HFFc6 (cell line): ENCODE data around the gene DACT3. TPM values are rescaled to one million over a fixed set of nuclear protein-coding genes. Genes with fewer than 3 reads are reported as not detected.

Experiments used
- DNase-seq: peaks from one replicate; pipeline ENCODE4 v3.0.0-alpha.2; 2018
- H3K27ac Mint-ChIP-seq: 2 replicates; pipeline ENCODE4 v1.8.0; 2020; ENCODE audit warnings: mild to moderate bottlenecking, mixed read lengths
- H3K27me3 Mint-ChIP-seq: 2 replicates; pipeline ENCODE4 v1.8.0; 2021; ENCODE audit warnings: mild to moderate bottlenecking, moderate library complexity, mixed read lengths; ENCODE audit not compliant: insufficient read depth
- H3K36me3 Mint-ChIP-seq: 2 replicates; pipeline ENCODE4 v1.8.0; 2021; ENCODE audit warnings: low read depth, mixed read lengths
- H3K4me1 Mint-ChIP-seq: 2 replicates; pipeline ENCODE4 v1.8.0; 2020; ENCODE audit warnings: low read depth, mixed read lengths
- H3K4me3 Mint-ChIP-seq: 2 replicates; pipeline ENCODE4 v1.8.0; 2020; ENCODE audit warnings: mild to moderate bottlenecking, moderate library complexity, mixed read lengths
- H3K9me3 Mint-ChIP-seq: 2 replicates; pipeline ENCODE4 v1.8.0; 2020; ENCODE audit warnings: mild to moderate bottlenecking, mixed read lengths
- total RNA-seq, 6 experiments: library from RNA; stranded (reverse); fragmentation: NEBNext Ultra II Directional; extraction: Animal tissue kit (Norgen Biotek cat#: 25700); gene quantifications; 2 replicates in 1 of 6; 3 replicates in 5 of 6; pipeline ENCODE4 v1.2.3, GENCODE V29; 2021
- TF ChIP-seq, protein P1 (sequence below): fragments of 200-600 bp; sonication (generic); IDR thresholded peaks from 2 replicates; pipeline ENCODE4 v1.5.0; 2021; ENCODE audit warnings: antibody characterized with exemption, mild to moderate bottlenecking

Gene DACT3
- total RNA-seq, 6 experiments from 2014 or later = 12.6 to 17.2 (median 15.5) TPM

DNA sequence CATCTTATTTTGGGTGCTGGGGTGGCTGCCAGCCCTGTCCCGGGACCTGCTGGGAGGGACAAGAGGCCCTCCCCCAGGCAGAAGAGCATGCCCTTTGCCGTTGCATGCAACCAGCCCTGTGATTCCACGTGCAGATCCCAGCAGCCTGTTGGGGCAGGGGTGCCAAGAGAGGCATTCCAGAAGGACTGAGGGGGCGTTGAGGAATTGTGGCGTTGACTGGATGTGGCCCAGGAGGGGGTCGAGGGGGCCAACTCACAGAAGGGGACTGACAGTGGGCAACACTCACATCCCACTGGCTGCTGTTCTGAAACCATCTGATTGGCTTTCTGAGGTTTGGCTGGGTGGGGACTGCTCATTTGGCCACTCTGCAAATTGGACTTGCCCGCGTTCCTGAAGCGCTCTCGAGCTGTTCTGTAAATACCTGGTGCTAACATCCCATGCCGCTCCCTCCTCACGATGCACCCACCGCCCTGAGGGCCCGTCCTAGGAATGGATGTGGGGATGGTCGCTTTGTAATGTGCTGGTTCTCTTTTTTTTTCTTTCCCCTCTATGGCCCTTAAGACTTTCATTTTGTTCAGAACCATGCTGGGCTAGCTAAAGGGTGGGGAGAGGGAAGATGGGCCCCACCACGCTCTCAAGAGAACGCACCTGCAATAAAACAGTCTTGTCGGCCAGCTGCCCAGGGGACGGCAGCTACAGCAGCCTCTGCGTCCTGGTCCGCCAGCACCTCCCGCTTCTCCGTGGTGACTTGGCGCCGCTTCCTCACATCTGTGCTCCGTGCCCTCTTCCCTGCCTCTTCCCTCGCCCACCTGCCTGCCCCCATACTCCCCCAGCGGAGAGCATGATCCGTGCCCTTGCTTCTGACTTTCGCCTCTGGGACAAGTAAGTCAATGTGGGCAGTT lies 51.2 kb downstream of the DACT3 start:
- Mint-ChIP-seq H3K27me3 (peaks cover 3% of the 10 kb centered on the region), H3K4me3 (no peak overlapping the region), H3K27ac (peak overlapping the region; percentile 32), H3K4me1 (peaks cover 34% of the 10 kb centered on the region), H3K36me3 (peaks cover 31% of the 10 kb centered on the region), H3K9me3 (no peaks in the 10 kb centered on the region)
- TF ChIP-seq, protein P1, sequence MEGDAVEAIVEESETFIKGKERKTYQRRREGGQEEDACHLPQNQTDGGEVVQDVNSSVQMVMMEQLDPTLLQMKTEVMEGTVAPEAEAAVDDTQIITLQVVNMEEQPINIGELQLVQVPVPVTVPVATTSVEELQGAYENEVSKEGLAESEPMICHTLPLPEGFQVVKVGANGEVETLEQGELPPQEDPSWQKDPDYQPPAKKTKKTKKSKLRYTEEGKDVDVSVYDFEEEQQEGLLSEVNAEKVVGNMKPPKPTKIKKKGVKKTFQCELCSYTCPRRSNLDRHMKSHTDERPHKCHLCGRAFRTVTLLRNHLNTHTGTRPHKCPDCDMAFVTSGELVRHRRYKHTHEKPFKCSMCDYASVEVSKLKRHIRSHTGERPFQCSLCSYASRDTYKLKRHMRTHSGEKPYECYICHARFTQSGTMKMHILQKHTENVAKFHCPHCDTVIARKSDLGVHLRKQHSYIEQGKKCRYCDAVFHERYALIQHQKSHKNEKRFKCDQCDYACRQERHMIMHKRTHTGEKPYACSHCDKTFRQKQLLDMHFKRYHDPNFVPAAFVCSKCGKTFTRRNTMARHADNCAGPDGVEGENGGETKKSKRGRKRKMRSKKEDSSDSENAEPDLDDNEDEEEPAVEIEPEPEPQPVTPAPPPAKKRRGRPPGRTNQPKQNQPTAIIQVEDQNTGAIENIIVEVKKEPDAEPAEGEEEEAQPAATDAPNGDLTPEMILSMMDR = no peak
- no peak for DNase-seq

DNA sequence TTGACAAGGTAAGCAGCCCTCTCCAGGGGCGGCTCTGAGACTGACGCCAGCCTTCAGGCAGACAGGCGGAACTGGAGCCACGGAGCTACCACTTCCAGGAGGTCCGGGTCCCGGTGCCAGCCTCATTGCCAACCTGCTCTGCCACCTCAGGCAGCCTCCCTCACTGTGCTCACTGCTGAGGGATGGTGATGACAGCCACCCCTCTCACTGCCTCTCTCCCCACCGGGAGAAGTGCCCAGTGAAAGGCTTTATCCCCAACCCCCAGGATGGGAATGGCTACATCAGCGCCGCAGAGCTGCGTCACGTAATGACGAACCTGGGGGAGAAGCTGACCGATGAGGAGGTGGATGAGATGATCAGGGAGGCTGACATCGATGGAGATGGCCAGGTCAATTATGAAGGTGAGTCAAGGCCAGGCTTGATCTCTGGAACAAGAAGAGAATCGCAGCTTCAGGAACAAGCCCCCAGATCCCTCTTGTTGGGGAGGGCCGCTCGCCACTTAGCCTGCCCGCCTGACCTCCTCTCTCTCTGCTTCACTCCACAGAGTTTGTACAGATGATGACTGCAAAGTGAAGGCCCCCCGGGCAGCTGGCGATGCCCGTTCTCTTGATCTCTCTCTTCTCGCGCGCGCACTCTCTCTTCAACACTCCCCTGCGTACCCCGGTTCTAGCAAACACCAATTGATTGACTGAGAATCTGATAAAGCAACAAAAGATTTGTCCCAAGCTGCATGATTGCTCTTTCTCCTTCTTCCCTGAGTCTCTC lies 52.2 kb downstream of the DACT3 start:
- peaks cover 31% of the 10 kb centered on the region for H3K36me3 Mint-ChIP-seq

DNA sequence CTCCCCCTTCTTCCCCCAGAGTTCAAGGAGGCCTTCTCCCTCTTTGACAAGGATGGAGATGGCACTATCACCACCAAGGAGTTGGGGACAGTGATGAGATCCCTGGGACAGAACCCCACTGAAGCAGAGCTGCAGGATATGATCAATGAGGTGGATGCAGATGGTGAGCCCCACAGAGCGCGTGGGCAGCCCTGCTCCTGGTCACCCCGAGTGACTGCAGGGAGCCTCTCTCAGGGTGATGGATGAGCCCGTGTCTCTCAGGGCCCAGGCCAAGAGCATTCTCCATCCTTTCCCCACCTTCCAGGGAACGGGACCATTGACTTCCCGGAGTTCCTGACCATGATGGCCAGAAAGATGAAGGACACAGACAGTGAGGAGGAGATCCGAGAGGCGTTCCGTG lies 52.8 kb downstream of the DACT3 start:
- Mint-ChIP-seq H3K9me3 (no peaks in the 10 kb centered on the region), H3K36me3 (peaks cover 37% of the 10 kb centered on the region), H3K4me3 (no peak overlapping the region), H3K27me3 (peaks cover 3% of the 10 kb centered on the region), H3K4me1 (peaks cover 34% of the 10 kb centered on the region), H3K27ac (no peak overlapping the region)
- TF ChIP-seq, protein P1 = no peak
- no peak for DNase-seq

More for the DNA sequence above, 52.2 kb downstream of the DACT3 start:
- Mint-ChIP-seq H3K9me3 (no peaks in the 10 kb centered on the region), H3K27me3 (peaks cover 3% of the 10 kb centered on the region), H3K27ac (peak overlapping the region; percentile 32), H3K4me3 (no peak overlapping the region), H3K4me1 (peaks cover 28% of the 10 kb centered on the region)
- TF ChIP-seq, protein P1 = no peak
- no peak for DNase-seq

DNA sequence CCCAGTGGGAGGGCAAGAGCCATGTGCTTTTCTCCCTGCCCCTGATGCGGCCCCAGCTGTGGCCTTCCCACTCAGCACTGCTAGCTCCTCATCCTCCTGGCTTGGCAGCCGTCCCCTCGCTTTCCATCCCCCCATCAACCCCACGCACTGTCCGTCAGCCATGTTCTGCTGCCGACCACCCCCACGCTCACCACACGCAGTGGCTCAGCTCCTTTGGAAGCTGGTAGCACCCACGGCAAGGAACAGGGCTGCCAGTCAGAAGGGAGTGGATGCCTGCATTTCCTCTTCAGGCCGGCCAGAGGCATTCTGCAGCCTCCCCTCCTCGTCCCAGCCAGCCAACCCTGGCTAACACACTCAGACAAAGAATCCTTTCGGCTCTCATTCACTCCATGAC lies 53.5 kb downstream of the DACT3 start:
- no peak overlapping the region for H3K27ac Mint-ChIP-seq
- H3K36me3 Mint-ChIP-seq = peaks cover 42% of the 10 kb centered on the region
- no peak overlapping the region for H3K4me3 Mint-ChIP-seq
- H3K4me1 Mint-ChIP-seq = peaks cover 38% of the 10 kb centered on the region
- DNase-seq = no peak
- TF ChIP-seq, protein P1 = no peak
- H3K9me3 Mint-ChIP-seq = no peaks in the 10 kb centered on the region
- peaks cover 3% of the 10 kb centered on the region for H3K27me3 Mint-ChIP-seq

DNA sequence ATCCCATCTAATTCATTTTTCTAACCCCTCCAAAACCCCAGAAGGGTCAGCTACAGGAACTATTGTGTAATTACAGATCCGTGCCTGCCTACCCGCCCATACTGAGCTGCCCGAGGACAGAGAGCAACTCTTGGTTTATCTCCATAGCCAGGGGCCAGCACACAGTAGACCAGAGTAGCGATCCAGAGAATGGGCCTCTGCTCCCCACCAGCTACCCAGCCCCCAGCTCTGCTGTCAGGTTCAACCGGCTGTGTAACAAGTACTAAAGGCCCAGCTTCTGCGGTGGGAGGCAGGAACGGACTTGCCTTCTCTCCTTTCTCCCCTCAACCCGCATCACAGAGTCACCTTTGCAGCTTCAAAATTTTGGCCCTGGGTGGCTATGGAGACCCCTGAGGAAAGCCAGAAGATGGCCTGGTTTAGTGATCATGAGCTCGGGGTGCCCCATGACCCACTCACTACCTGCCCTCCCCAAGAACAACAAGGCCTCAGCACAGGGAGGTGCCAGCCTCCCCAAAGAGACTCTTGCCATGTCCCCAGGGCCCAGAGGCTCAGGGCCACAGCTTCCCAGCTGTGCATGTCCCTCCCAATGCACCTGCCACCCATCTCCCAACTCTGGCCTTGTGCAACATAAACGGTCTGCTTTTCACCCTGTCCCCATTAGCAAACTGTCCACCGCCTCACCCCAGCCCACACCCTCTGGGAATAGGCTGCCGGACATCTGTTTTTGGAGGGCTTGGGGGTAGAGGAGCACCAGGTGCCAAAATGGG lies 54.1 kb downstream of the DACT3 start:
- H3K36me3 Mint-ChIP-seq = peaks cover 48% of the 10 kb centered on the region

More for the DNA sequence above, 54.1 kb downstream of the DACT3 start:
- H3K27ac Mint-ChIP-seq = peak overlapping the region; percentile 13; the same call in 1 of the 2 replicates
- H3K27me3 Mint-ChIP-seq = peaks cover 3% of the 10 kb centered on the region
- TF ChIP-seq, protein P1 = no peak
- no peaks in the 10 kb centered on the region for H3K9me3 Mint-ChIP-seq
- peaks cover 40% of the 10 kb centered on the region for H3K4me1 Mint-ChIP-seq
- no peak overlapping the region for H3K4me3 Mint-ChIP-seq
- DNase-seq = no peak
